Tibial artery (tissue), 4 donors: Measurements from ENCODE around the gene NACAD.

Source experiments
- DNase-seq, 2 donors: peaks; one replicate each; pipeline ENCODE4 v3.0.0-alpha.2; 2019
- H3K27ac ChIP-seq, 2 donors: fragments of 200-600 bp; sonication (generic) in 1 of 2; 1 replicate in 1 of 2; 2 replicates in 1 of 2; pipeline ENCODE4 v1.5.1; 2018 to 2019; ENCODE audit warnings: mild to moderate bottlenecking in 1 of 2
- H3K27me3 ChIP-seq, 2 donors: fragments of 200-600 bp; sonication (generic) in 1 of 2; one replicate each; pipeline versions ENCODE4 v1.5.1 to v1.6.0; 2016 to 2019
- H3K36me3 ChIP-seq, 3 donors: fragments of 200-600 bp; sonication (generic) in 2 of 3; one replicate each; pipeline ENCODE4 v1.5.1; 2016 to 2019; ENCODE audit warnings: mild to moderate bottlenecking in 2 of 3
- H3K4me1 ChIP-seq, 4 donors: fragments of 200-600 bp; sonication (generic) in 2 of 4; 1 replicate in 3 of 4; 2 replicates in 1 of 4; pipeline ENCODE4 v1.5.1; 2016 to 2019
- H3K4me3 ChIP-seq, 2 donors: fragments of 200-600 bp; sonication (generic) in 1 of 2; 1 replicate in 1 of 2; 2 replicates in 1 of 2; pipeline ENCODE4 v1.5.1; 2018 to 2019; ENCODE audit warnings: mild to moderate bottlenecking in 2 of 2
- H3K9me3 ChIP-seq, 3 donors: fragments of 200-600 bp; sonication (generic) in 1 of 3; one replicate each; pipeline ENCODE4 v1.5.1; 2016 to 2019
- CTCF ChIP-seq, 2 experiments: fragments of 200-600 bp in 1 of 2; fragments of 450-650 bp in 1 of 2; IDR thresholded peaks; one replicate each; pipeline ENCODE4 v1.5.1; 2017 to 2019; ENCODE audit warnings: antibody characterized with exemption in 2 of 2, mild to moderate bottlenecking in 1 of 2, moderate library complexity in 1 of 2
- intact Hi-C: fragments of 100-400 bp; cut with DNase I; formaldehyde crosslinking; loops from one replicate; pipeline ENCODE4 v1.15.0; 2023; ENCODE audit warnings: low total_unique reads

Gene NACAD

GRCh38 chr7:45073031-45073785 is 15.6 kb downstream of the NACAD start:
- Histone ChIP-seq H3K27me3 (no peaks in the 10 kb centered on the region), H3K27ac (no peak overlapping the region), H3K4me3 (no peak overlapping the region), H3K9me3 (no peaks in the 10 kb centered on the region), H3K36me3 (peaks cover 57 to 100% (median 91%) of the 10 kb centered on the region in 3 donors), H3K4me1 (peaks cover 0 to 3% (median 0%) of the 10 kb centered on the region in 4 donors)
- no peak for TF ChIP-seq CTCF (IDR thresholded peaks at IDR 0.05)
- peak in 1 of 2 donors; percentile 51 for DNase-seq
- intact Hi-C loops, result no loop called here

DNA sequence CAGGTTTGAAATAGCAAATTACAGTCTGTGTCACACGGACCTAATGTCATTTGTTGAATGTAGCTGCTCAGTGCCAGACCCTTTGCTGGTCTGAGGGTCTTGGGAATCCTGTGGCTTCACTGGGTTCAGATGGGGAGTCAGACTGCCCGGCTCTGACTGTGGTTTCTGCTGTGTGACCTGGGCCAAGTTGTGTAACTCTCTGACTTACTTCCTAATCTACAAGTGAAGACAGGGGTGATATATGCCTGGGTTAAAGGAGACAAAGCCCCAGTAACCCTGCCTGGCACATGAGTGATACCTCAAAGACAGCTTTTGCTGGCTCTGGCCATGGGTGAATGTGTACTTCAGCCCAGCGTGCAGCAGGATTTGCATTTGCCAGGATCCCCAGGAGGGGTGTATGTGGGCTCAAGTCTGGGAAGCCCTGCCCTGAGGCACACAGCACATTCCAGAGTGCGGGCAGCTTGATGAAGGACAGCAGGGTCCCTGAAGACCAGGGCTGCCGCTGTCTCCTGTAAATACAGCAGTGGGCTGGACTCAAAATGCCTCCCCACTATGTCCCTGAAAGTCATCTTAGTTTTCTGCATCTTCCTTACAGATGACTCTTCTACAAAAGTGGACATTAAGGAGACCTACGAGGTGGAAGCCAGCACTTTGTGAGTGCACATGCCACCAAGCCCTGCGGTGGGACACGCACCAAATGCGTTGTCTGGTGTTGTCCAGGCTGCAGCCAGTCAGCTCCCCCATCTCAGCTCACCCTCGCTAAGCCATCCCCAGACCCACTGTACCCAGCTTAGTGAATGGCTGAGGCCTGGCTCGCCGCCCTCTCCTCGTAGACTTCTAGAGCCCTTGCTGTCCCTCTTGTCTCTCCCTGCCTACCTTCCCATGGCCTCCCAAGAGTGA is 16.4 kb downstream of the NACAD start:
- no peak for TF ChIP-seq CTCF (IDR thresholded peaks at IDR 0.05)
- H3K4me3 ChIP-seq, result no peak overlapping the region
- H3K9me3 ChIP-seq, result no peaks in the 10 kb centered on the region
- H3K4me1 ChIP-seq, result peaks cover 0 to 3% (median 0%) of the 10 kb centered on the region in 4 donors
- no peak overlapping the region for H3K27ac ChIP-seq
- intact Hi-C loops, result no loop called here
- no peaks in the 10 kb centered on the region for H3K27me3 ChIP-seq
- DNase-seq, result peak in 1 of 2 donors; percentile 28
- H3K36me3 ChIP-seq, result peaks cover 55 to 100% (median 91%) of the 10 kb centered on the region in 3 donors

- peaks cover 0 to 3% (median 0%) of the 10 kb centered on the region in 4 donors for H3K4me1 ChIP-seq
- H3K9me3 ChIP-seq, result no peaks in the 10 kb centered on the region
- TF ChIP-seq CTCF (IDR thresholded peaks at IDR 0.05), result no peak
- H3K36me3 ChIP-seq, result peaks cover 52 to 97% (median 84%) of the 10 kb centered on the region in 3 donors
- DNase-seq, result peak in 1 of 2 donors; percentile 33
- H3K27me3 ChIP-seq, result no peaks in the 10 kb centered on the region
- intact Hi-C loops, result no loop called here
- no peak overlapping the region for H3K27ac ChIP-seq
- H3K4me3 ChIP-seq, result no peak overlapping the region
Measured at GRCh38 chr7:45071528-45071927, 17.2 kb downstream of the NACAD start.

DNA sequence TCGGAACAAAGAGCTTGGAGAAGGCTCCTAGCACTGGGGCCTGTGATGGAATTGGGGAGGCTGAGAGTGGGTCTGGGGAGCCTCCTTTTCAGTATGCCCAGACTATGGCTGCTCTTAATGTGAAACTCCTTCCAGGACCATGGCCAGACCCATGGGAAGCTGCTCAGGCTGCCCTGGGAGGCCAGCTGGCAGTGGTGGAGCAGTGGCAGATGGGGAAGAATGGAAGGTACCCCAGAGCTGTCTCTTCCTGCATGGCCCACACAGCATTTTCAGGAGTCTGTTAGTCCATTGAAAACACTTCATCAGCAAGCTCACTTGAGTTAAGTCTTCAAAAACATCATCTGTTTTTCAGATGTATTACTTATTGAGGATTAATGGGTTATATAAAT is 18.5 kb downstream of the NACAD start:
- Histone ChIP-seq H3K27me3 (no peaks in the 10 kb centered on the region), H3K27ac (no peak overlapping the region), H3K4me3 (no peak overlapping the region), H3K4me1 (peaks cover 0 to 3% (median 0%) of the 10 kb centered on the region in 4 donors), H3K36me3 (peaks cover 45 to 97% (median 78%) of the 10 kb centered on the region in 3 donors), H3K9me3 (no peaks in the 10 kb centered on the region)
- DNase-seq, result peak in 1 of 2 donors; percentile 25
- TF ChIP-seq CTCF (IDR thresholded peaks at IDR 0.05), result no peak
- intact Hi-C loops, result no loop called here

- no peak for TF ChIP-seq CTCF (IDR thresholded peaks at IDR 0.05)
- no peaks in the 10 kb centered on the region for H3K9me3 ChIP-seq
- no peaks in the 10 kb centered on the region for H3K27me3 ChIP-seq
- peaks cover 0 to 3% (median 0%) of the 10 kb centered on the region in 4 donors for H3K4me1 ChIP-seq
- peak in 1 of 2 donors; percentile 53 for DNase-seq
- H3K4me3 ChIP-seq, result no peak overlapping the region
- peaks cover 44 to 97% (median 79%) of the 10 kb centered on the region in 3 donors for H3K36me3 ChIP-seq
- intact Hi-C loops, result no loop called here
- H3K27ac ChIP-seq, result no peak overlapping the region
Measured at GRCh38 chr7:45069444-45070253, 19.1 kb downstream of the NACAD start.
